Posterior cingulate gyrus (tissue), 11 donors: ENCODE data around the gene PCYT2.
"Not testable (repeated sequence)": the region's sequence is repeated elsewhere in the genome, so short reads cannot be mapped to it uniquely, and the experiment has no call there.

Source experiments
- DNase-seq, 10 donors: peaks; one replicate each; pipeline versions ENCODE4 v3.0.0 to v3.0.0-alpha.2; 2020 to 2021; ENCODE audit warnings: mixed read lengths in 3 of 10
- intact Hi-C: fragments of 100-400 bp; cut with DNase I; formaldehyde crosslinking; loops from one replicate; pipeline ENCODE4 v1.15.1; 2023

Gene PCYT2

DNA sequence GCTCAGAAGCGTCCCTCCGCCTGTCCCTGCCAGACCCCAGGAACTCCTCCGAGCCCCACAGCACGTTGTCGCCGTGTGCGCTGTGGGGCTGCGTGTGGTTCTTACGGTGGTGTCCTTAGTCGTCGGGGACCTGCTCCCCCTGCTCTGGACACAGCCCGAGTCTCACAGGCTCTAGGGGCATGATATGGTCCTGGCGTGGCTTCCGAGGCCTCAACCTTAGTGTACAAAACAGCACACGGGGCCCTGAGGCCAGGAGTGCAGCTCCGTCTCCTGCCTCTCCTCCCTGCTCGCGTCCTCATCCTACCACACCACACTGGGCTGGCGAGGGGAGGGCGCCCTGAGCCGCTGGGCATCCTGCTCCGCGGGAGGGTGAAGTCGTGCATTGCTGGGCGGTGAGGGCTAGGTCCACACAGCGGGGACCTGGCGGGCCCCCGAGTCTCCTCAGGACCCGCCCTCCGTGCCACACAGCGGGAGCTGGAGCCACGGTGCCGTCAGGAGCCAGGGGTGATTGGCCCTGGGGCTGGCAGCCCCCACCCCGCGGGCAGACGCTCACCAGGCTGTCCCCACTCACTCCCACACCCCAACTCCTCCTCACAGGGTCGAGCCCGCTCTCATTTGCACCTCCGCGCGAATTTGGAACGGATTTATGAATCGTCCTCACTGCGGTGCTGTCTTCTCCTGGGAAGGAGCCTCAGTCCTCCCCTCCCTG, 17.5 kb upstream of the PCYT2 start:
- intact Hi-C loops: no loop called here
- no peak for DNase-seq

DNA sequence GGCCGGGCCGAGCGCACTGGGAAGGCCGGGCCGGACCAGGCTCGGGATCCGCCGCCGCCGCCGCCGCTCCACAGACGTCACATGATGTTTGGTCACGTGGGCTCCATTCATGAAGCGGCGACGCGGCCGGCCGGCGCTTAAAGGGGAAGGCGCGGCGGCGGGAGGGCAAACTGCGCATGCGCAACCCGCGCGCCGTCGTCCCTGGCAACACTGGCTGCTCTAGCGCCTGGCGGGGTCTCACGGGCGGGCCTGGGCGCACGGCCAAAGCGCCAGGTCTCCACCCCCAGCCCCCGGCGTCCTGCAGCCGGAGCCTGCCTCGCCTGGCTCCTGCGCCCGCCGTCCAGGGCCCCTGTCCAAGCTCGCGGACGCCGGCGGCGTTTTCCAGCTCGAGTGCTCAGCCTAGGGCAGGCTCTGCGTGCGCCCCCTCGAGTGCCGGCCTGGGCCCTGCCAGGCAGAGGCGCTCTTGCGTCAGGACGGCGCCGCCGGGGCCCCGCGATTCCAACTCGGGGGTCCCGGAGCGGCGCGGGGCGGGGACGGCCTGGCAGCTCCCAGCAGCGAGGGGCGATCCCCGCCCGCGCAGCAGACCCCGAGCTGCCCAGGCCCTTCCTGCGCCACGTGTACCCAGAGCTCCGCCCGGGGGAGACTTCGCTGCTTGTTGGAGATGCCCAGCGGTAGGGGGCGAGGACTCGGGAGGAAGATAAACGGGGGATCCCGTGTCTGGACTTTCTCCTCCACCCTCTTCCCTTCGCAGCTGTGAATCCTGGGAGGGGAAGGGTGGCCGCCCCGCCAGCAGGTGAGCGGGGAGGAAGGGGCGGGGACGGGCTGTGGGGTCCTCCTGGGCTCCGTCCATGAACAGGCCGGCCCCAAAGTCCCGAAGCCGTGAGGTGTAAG, 16.7 kb upstream of the PCYT2 start, which contains the start of gene MAFG:
TSS of gene MAFG (minus strand) at position 83 of the 891 bp plus-strand sequence. CDS start 4,550 bp downstream, outside the sequence.
- intact Hi-C loops: no loop called here
- peak; percentile 84 to 98 (median 88) for DNase-seq

DNA sequence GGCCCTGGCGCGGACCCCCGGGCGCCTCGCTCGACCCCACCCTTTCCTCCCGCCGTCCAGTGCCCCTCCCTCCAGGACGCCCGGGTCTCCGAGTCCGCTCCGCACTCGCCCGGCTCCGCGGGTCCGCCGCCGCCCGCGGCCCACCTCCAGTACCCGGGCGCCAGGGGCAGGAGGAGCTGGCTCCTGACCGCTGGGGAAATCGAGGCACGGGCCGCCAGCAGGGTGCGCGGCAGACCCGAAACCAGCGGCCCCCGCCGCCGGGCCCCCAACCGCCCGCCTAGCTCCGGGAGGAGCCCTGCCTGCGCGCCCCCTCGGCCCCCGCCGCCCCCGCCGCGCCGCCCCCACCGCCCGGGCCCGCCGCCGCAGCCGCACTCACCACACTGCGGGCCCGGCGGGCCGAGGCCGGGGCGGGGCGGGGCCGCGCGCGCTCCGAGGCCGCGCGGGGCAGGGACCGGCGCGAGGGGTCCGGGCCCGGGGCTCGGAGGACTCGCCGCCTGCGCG, 16.0 kb upstream of the PCYT2 start:
- no peak for DNase-seq
- intact Hi-C loops: no loop called here

DNA sequence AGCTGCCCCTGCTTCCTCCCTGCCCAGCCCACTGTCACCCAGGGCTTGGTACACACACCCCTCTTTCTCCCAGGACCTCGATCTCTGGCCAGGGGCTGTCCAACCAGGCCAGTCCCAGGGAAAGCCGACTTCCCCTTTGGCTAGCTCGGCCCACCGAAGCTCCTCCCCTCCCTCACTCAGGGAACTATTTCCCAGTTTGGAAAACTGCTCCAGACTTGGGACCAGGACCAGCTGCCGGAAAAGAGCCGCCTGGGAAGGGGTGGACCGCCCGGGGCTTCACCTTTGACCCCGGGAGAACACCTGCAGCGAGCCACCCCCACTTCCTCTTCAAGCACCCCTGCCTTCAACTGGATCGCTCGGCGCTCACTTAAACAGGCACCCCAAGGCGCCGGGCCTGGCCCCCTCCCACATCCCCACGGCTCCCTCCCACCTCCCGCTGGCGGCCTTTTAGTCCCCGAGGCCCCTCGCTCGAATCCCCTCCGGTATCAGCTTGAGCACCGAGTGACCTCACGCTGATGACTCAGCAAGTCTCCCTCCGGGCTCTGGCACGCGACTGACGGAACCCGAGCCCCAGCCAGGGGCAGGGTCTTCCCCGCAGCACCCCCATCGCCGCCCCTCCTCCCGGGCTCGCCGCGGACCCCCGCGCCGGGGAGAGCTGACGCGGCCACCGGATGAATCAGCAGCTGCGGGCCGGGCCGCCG, 15.4 kb upstream of the PCYT2 start:
- peak in 3 of 10 donors; percentile 22 to 42 (median 34) for DNase-seq
- intact Hi-C loops: no loop called here

GRCh38 chr17:81925860-81926450, 14.8 kb upstream of the PCYT2 start:
- no peak for DNase-seq
- intact Hi-C loops: no loop called here

GRCh38 chr17:81924557-81925532, 13.6 kb upstream of the PCYT2 start:
- no peak for DNase-seq
- intact Hi-C loops: no loop called here

DNA sequence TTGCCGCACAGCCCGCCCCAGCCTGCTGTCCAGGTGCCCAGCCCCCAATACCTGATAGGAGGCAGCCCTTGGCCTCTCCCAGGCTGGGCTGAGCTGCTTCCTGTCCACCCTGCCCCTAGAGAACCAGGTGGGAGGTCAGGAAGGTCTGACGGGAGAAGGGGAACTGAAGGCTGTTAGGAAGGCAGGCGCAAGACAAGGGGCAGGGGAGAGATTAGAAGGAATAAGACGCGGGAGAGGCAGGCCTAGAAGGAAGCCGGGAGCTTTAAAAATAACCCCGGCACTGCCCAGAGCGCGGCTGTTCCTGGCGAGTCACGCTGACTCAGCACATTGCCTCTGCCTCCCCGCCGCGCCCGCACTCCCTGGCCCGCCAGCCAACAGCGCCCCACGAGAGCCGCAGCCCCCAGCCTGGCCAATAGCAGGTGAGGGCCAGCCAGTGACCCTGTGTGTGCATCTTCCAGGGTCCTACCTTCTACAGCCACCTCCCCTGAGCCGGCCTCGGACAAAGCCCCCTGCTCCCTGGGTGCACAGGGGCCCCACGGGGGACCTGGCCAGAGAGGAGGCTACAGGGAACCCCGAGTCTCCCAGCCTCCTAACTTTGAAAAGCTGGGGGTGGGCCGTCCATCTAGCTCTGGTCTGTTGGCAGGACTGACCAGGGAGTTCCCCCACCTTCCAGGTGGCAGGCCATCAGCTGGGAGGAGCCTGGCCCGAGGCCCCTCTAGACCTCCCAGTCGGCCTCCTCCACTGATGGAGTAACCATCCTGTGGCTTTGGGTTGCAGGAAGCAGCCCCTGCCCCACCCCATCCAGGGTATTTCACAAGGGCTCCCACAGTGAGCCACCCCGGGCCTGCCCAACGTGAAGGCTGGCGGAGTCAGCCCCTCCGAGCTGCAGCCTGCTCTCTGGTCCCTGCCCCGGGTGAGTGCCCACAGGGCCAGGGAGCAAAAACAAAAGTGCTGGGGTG, 12.4 kb upstream of the PCYT2 start:
- intact Hi-C loops: no loop called here
- DNase-seq: peak in 8 of 10 donors; percentile 36 to 92 (median 56)

- DNase-seq: no peak
- intact Hi-C loops: no loop called here
Measured at GRCh38 chr17:81922566-81923301, 11.5 kb upstream of the PCYT2 start.

DNA sequence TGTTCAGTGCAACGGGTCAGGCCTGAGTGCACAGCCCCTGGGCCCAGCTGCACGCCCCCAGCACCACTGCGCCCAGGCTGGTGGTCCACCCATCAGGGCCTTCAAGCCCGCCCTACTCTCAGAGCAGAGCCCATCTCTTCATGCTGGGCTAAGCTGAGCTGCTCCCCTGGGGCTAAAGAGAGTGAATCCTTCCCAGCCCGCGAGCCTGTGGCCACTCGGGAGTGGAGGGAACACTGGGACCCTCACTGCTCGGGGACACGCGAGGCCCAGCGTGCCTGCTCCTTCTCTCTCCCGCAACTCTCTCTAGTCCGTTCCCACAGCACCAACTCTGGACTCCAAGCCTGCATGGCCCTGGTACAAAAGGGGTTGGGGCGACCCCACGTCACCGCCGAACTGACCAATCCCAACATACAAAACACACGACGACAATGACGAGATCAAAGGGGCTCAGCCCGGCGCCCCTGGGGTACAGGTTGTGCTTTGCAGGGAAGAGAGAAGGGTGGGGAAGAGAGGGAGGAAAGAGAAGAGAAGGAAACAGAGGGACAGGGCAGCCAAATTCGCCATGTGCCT, 10.9 kb upstream of the PCYT2 start:
- intact Hi-C loops: no loop called here
- DNase-seq: no peak

DNA sequence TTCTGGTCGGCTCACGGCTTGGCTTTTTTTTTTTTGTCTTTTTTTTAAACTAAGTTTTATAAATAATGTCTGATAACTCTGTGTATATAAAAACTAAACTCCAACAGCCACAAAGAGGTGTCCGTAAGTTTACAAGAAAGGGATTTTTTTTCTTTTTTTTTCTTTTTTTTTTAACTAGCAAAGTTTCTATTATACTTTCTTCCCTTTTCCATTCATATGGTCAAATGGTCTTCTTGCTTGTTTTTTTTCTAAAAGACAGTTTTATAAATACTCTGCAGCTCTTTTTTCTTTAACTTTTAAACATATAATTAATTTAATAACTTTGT, 10.3 kb upstream of the PCYT2 start:
- DNase-seq: no peak
- intact Hi-C loops: no loop called here

DNA sequence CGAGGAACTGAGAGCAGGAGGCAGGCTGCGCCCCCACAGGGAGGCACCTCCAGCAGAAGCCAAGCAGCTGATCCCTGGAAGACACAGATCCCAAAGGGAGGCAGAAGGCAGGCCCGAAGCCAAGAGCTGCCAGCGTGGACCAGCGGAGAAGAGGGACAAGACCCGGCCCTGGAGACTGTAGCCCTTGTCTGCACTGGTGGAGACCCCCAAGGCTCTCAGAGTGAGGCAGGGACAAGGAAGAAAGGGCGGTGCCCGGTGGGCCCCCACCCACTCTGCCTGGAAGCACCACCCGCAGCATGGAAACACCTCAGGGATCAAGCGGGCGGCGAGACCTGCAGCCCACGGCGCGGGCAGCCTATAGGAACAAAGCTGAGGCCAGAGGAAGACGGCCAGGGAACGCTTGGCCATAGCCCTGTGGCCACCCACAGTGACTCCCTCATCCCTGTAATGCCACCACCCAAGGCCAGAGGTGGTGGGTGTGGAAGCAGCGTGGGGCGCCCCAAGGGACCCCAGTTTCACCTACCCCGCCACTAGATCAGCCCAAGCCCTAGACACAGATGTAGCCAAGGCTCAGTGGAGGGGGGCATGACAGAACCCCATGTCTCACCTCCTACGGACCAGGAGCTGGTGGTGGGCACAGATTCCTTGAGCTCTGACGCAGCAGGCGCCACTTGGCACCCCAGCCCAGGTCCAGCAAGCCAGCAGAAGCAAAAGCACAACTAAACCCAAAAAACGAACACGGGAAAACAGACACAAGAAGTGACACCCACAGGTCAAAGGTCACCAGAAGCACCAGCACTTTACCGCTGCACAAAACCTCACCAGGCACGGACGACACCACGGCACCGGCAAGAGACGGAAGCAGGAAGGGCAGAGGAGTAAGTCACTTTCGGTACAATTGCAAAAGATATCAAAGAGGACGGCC, 9.7 kb upstream of the PCYT2 start:
- intact Hi-C loops: no loop called here
- DNase-seq: no peak

DNA sequence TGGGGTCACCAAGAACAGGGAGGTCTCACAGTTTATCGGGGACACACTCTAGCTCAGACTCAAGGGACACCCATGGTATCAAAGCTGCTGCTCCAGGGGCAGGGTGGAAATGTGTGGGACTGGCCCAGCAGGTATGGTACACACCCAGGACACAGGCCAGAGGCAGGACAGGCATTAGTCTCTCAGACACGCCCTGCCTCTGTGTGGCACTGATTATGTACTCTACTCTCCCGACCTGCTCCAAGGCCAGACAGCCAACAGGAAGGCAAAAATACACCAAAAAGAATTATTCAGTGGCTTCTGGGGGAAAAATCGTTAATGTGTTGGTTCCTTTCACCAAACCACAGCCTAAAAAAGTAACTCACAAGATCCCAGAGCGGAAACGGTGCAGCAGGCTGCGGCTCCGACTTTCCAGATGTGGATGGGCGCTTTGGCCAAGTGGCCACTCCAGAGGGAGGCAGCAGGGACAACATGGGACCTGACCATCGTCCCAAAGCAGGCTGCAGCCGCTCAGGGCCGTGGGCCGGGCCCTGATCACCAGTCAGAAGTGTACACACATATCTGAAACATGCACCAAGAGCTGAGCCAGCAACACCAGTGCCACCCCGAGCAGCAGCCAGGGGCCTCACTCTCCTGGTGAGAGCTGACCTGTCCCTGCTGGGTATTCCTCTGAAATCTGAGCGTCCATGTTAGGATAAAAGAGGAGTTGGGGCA, 7.8 kb upstream of the PCYT2 start:
- DNase-seq: no peak
- intact Hi-C loops: no loop called here

GRCh38 chr17:81918333-81918669, 7.1 kb upstream of the PCYT2 start:
- intact Hi-C loops, DNase-seq: not testable (repeated sequence)

DNA sequence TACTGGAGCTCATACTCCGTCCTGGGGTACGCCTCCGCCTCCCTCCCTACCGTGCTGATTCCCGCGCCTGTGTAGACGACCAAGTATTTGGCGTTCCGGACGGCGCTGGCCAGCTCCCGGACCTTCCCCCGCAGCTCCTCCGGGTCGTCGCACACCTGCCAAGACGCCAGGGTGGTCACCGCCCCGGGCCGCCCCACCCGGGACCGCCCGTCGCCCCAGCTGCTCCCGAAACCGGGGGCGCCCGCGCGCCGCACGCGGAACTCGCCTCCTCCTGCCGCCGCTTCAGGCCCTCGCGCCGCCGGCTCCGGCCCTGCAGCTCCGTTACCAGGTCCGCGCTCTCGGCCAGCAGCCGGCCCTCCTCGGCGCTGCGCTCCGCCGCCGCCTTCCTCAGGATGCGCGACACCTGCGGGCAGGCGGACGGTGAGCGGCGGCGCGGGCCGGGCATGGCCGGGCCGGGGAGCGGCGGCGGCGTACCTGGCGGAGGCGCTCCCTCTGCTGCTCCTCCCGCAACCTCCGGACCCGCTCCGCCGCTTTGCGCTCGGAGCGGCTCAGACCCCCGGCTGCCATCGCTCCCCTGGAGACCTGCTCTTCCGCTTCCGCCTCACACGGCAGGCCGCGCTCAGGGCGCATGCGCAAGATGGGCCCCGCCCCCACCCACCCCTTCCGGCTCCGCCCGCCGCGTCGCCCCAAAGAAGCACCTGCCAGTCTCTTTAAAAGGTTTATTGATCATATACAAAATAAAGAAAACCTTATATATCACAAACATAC, 6.5 kb upstream of the PCYT2 start, which contains the start of gene SIRT7:
TSS of gene SIRT7 (minus strand) at position 612 of the 768 bp plus-strand sequence. CDS start at position 567, 45 bp downstream.
- peak in 8 of 10 donors; percentile 64 to 96 (median 72) for DNase-seq
- intact Hi-C loops: no loop called here
